SH-SY5Y (cell line): ENCODE measurements around the gene RABGGTA.

Experiments
- GATA2 ChIP-seq: IDR thresholded peaks from 2 replicates; pipeline ENCODE4 v1.6.1; 2011; ENCODE audit warnings: mild to moderate bottlenecking, low read depth, low read length
- GATA3 ChIP-seq: IDR thresholded peaks from 2 replicates; pipeline ENCODE4 v1.6.1; 2011; ENCODE audit warnings: low read depth, mild to moderate bottlenecking, low read length, moderate library complexity

- no peak for TF ChIP-seq GATA2
- TF ChIP-seq GATA3, result no peak
These were observed 36.4 kb upstream of the RABGGTA start, which contains the start of gene CIDEB for GRCh38 chr14:24307575-24308341.
